SK-N-SH (cell line): ENCODE results near the gene TBCD.

ENCODE experiments used
- CTCF ChIP-seq: fragments of 200-600 bp; sonication (generic); IDR thresholded peaks from 2 replicates; pipeline ENCODE4 v1.6.1; 2017; ENCODE audit warnings: antibody characterized with exemption, mild to moderate bottlenecking, moderate library complexity
- EP300 ChIP-seq, 2 experiments: IDR thresholded peaks; 2 replicates each; pipeline versions ENCODE4 v1.4.0 to v1.6.1; 2012; ENCODE audit warnings: borderline replicate concordance in 1 of 2, low read depth in 1 of 2, low read length in 1 of 2
- FOXM1 ChIP-seq: IDR thresholded peaks from 2 replicates; pipeline ENCODE4 v1.4.0; 2012; ENCODE audit warnings: low read depth, mild to moderate bottlenecking
- GABPA ChIP-seq: IDR thresholded peaks from 2 replicates; pipeline ENCODE4 v1.4.0; 2012; ENCODE audit warnings: low read depth, mild to moderate bottlenecking
- JUND ChIP-seq: IDR thresholded peaks from 2 replicates; pipeline ENCODE4 v1.4.0; 2012
- MAX ChIP-seq: IDR thresholded peaks from 2 replicates; pipeline ENCODE4 v1.4.0; 2012; ENCODE audit warnings: low read depth
- MEF2A ChIP-seq: IDR thresholded peaks from 2 replicates; pipeline ENCODE4 v1.4.0; 2012; ENCODE audit warnings: low read depth, borderline replicate concordance
- POLR2AphosphoS5 ChIP-seq: IDR thresholded peaks from 2 replicates; pipeline ENCODE4 v1.6.1; 2012; ENCODE audit warnings: low read depth, low read length
- REST ChIP-seq: IDR thresholded peaks from 2 replicates; pipeline ENCODE4 v1.6.1; 2012; ENCODE audit warnings: mild to moderate bottlenecking, low read depth, low read length, moderate library complexity
- RFX5 ChIP-seq: IDR thresholded peaks from 2 replicates; pipeline ENCODE4 v1.6.1; 2012; ENCODE audit warnings: mild to moderate bottlenecking, improper control_type of control experiment, low read length
- TAF1 ChIP-seq: IDR thresholded peaks from 2 replicates; pipeline ENCODE4 v1.6.1; 2012; ENCODE audit warnings: low read depth, mild to moderate bottlenecking, low read length, moderate library complexity, borderline replicate concordance
- TEAD4 ChIP-seq: IDR thresholded peaks from 2 replicates; pipeline ENCODE4 v1.4.0; 2012; ENCODE audit warnings: mild to moderate bottlenecking, borderline replicate concordance; ENCODE audit not compliant: insufficient read depth
- USF2 ChIP-seq: fragments of 150-350 bp; IDR thresholded peaks from 2 replicates; pipeline ENCODE4 v1.6.1; 2017; ENCODE audit warnings: antibody characterized with exemption, low read length, low read depth, borderline replicate concordance

GRCh38 chr17:82883419-82884031 is 131.7 kb downstream of the TBCD start:
- TF ChIP-seq CTCF (no peak), USF2 (no peak), POLR2AphosphoS5 (no peak), MEF2A (no peak), REST (no peak), TEAD4 (no peak), FOXM1 (no peak), EP300 (IDR thresholded peaks at IDR 0.05; ENCODE audit: borderline replicate concordance in 1 of 2, low read depth in 1 of 2, low read length in 1 of 2) (no peak), RFX5 (no peak), TAF1 (no peak), GABPA (no peak), JUND (no peak), MAX (no peak)
